HCT116 (cell line): ENCODE measurements around the gene ADGRL3. TPM values are rescaled to one million over a fixed set of nuclear protein-coding genes. Genes with fewer than 3 reads are reported as not detected.

Experiments
- ATAC-seq: fragments of 200-7000 bp; cut with Tn5 transposase; 2 replicates; pipeline ENCODE4 v1.9.1; 2020; ENCODE audit warnings: mild to moderate bottlenecking, moderate library complexity
- BruUV-seq: library from RNA; stranded (reverse); fragments of 400-500 nt; replicated peaks from 2 replicates; lab custom pipeline; 2021; lab: Mats Ljungman, UMichigan
- CTCF ChIA-PET: fragments of 300-600 bp; sonication (Branson Sonifier 250); formaldehyde crosslinking; loops from one replicate; lab custom pipeline; 2021; ENCODE audit warnings: antibody characterized with exemption; lab: Charles Lee
- POLR2A ChIA-PET: fragments of 300-600, 350-600 bp; sonication (Branson Sonifier 250); formaldehyde crosslinking; loops from one replicate; lab custom pipeline; 2021; ENCODE audit warnings: antibody characterized with exemption; lab: Charles Lee
- RAD21 ChIA-PET, 2 experiments: fragments of 300-600 bp; sonication (Branson Sonifier 250); formaldehyde crosslinking; loops; one replicate each; lab custom pipeline; 2023; ENCODE audit warnings: low total read pairs in 2 of 2; ENCODE audit not compliant: uncharacterized antibody in 2 of 2, unreplicated experiment in 2 of 2, low non-redundant PET in 1 of 2; lab: Charles Lee
- DNase-seq: peaks from one replicate; pipeline ENCODE4 v3.0.0-alpha.2; 2010; ENCODE audit warnings: low read depth, low spot score
- H2AFZ ChIP-seq: fragments of 200-600 bp; shearing (Covaris generic), sonication (generic); 2 replicates; pipeline ENCODE4 v1.6.1; 2017; ENCODE audit warnings: low read depth, mixed run types, mixed read lengths, antibody characterized with exemption, low read length; ENCODE audit not compliant: poor library complexity, severe bottlenecking
- H3K27ac ChIP-seq: 2 replicates; pipeline ENCODE4 v1.5.1; 2012; ENCODE audit warnings: low read depth, low read length
- H3K27me3 ChIP-seq: fragments of 200-600 bp; sonication (generic); 2 replicates; pipeline ENCODE4 v1.6.1; 2016; ENCODE audit warnings: mixed run types, low read length, mixed read lengths; ENCODE audit not compliant: insufficient read depth
- H3K36me3 ChIP-seq, 2 experiments: fragments of 200-500 bp in 1 of 2; fragments of 200-600 bp in 1 of 2; sonication (Bioruptor generic) in 1 of 2; sonication (generic) in 1 of 2; 2 replicates each; pipeline versions ENCODE4 v1.5.1 to v1.6.1; 2014 to 2016; ENCODE audit warnings: low read length in 2 of 2, inconsistent platforms in 1 of 2, mixed read lengths in 1 of 2, mixed run types in 1 of 2; ENCODE audit not compliant: insufficient read depth in 2 of 2, control insufficient read depth in 1 of 2
- H3K4me1 ChIP-seq, 2 experiments: fragments of 200-600 bp in 1 of 2; sonication (generic) in 1 of 2; 2 replicates each; pipeline versions ENCODE4 v1.5.1 to v1.6.1; 2012 to 2017; ENCODE audit warnings: low read length in 2 of 2, inconsistent platforms in 1 of 2, mild to moderate bottlenecking in 1 of 2, mixed read lengths in 1 of 2, mixed run types in 1 of 2, moderate library complexity in 1 of 2; ENCODE audit not compliant: insufficient read depth in 2 of 2, control insufficient read depth in 1 of 2
- H3K4me2 ChIP-seq: fragments of 200-600 bp; sonication (generic); 2 replicates; pipeline ENCODE4 v1.6.1; 2017; ENCODE audit warnings: mixed run types, low read length, mixed read lengths
- H3K4me3 ChIP-seq, 2 experiments: fragments of 200-600 bp in 1 of 2; sonication (generic) in 1 of 2; replicated peaks in 1 of 2; 2 replicates each; pipeline ENCODE4 v1.5.1; 2011 to 2016; ENCODE audit warnings: low read length in 2 of 2, control low read depth in 1 of 2, low read depth in 1 of 2, mild to moderate bottlenecking in 1 of 2, mixed read lengths in 1 of 2, mixed run types in 1 of 2
- H3K79me2 ChIP-seq: fragments of 200-600 bp; sonication (generic); 2 replicates; pipeline ENCODE4 v1.6.1; 2017; ENCODE audit warnings: mild to moderate bottlenecking, mixed run types, low read length, moderate library complexity, mixed read lengths; ENCODE audit not compliant: insufficient read depth
- H3K9ac ChIP-seq: fragments of 200-600 bp; sonication (generic); 2 replicates; pipeline ENCODE4 v1.6.1; 2016; ENCODE audit warnings: low read length, mixed read lengths
- H3K9me2 ChIP-seq: fragments of 200-600 bp; sonication (generic), shearing (Covaris generic); 2 replicates; pipeline ENCODE4 v1.6.1; 2017; ENCODE audit warnings: mixed run types, mild to moderate bottlenecking, moderate library complexity; ENCODE audit not compliant: insufficient read depth
- H3K9me3 ChIP-seq, 2 experiments: fragments of 200-500 bp in 1 of 2; fragments of 200-600 bp in 1 of 2; sonication (Bioruptor generic) in 1 of 2; sonication (generic) in 1 of 2; 2 replicates each; pipeline ENCODE4 v1.6.1; 2014 to 2017; ENCODE audit warnings: low read length in 2 of 2, mixed read lengths in 2 of 2, inconsistent platforms in 1 of 2, low read depth in 1 of 2, mild to moderate bottlenecking in 1 of 2, mixed run types in 1 of 2, moderate library complexity in 1 of 2; ENCODE audit not compliant: control insufficient read depth in 1 of 2, insufficient read depth in 1 of 2
- H4K20me1 ChIP-seq: fragments of 200-600 bp; sonication (generic), shearing (Covaris generic); 2 replicates; pipeline ENCODE4 v1.6.1; 2017; ENCODE audit warnings: mixed run types, mild to moderate bottlenecking, moderate library complexity; ENCODE audit not compliant: insufficient read depth
- CBX3 ChIP-seq: IDR thresholded peaks from 2 replicates; pipeline ENCODE4 v1.6.1; 2012; ENCODE audit warnings: low read depth
- CEBPB ChIP-seq: IDR thresholded peaks from 2 replicates; pipeline ENCODE4 v1.6.1; 2012; ENCODE audit warnings: low read depth
- EGR1 ChIP-seq: IDR thresholded peaks from 2 replicates; pipeline ENCODE4 v1.6.1; 2012; ENCODE audit warnings: low read depth
- ELF1 ChIP-seq: IDR thresholded peaks from 2 replicates; pipeline ENCODE4 v1.6.1; 2012; ENCODE audit warnings: low read depth, borderline replicate concordance
- EZH2 ChIP-seq: fragments of 200-600 bp; sonication (generic); IDR thresholded peaks from 2 replicates; pipeline ENCODE4 v1.6.1; 2017; ENCODE audit warnings: antibody characterized with exemption, mixed run types
- EZH2phosphoT487 ChIP-seq: fragments of 200-600 bp; IDR thresholded peaks from 2 replicates; pipeline ENCODE4 v1.6.1; 2018; ENCODE audit warnings: antibody characterized with exemption, borderline replicate concordance
- POLR2A ChIP-seq: IDR thresholded peaks from 2 replicates; pipeline ENCODE4 v1.7.0; 2011; ENCODE audit warnings: borderline replicate concordance; ENCODE audit not compliant: insufficient read depth, insufficient read length; ENCODE audit errors: extremely low read depth
- POLR2AphosphoS5 ChIP-seq: IDR thresholded peaks from 2 replicates; pipeline ENCODE4 v1.6.1; 2011; ENCODE audit warnings: mild to moderate bottlenecking, low read depth, low read length, moderate library complexity
- RAD21 ChIP-seq: IDR thresholded peaks from 2 replicates; pipeline ENCODE4 v1.6.1; 2012; ENCODE audit warnings: low read depth, mild to moderate bottlenecking
- SIN3A ChIP-seq: IDR thresholded peaks from 2 replicates; pipeline ENCODE4 v1.6.1; 2012; ENCODE audit warnings: low read depth
- SP1 ChIP-seq: IDR thresholded peaks from 2 replicates; pipeline ENCODE4 v1.6.1; 2012; ENCODE audit warnings: low read depth
- SRF ChIP-seq: IDR thresholded peaks from 2 replicates; pipeline ENCODE4 v1.6.1; 2012; ENCODE audit warnings: low read depth
- YY1 ChIP-seq: IDR thresholded peaks from 2 replicates; pipeline ENCODE4 v1.6.1; 2011; ENCODE audit warnings: low read length, low read depth, moderate library complexity, mild to moderate bottlenecking; ENCODE audit not compliant: insufficient replicate concordance; ENCODE audit errors: extremely low read depth
- ZNF274 ChIP-seq: fragments of 200-500 bp; sonication (Bioruptor generic); IDR thresholded peaks from 2 replicates; pipeline ENCODE4 v1.6.1; 2014; ENCODE audit warnings: mild to moderate bottlenecking, low read depth, low read length, inconsistent platforms
- intact Hi-C: fragments of 100-400 bp; cut with micrococcal nuclease; formaldehyde crosslinking; loops from 2 replicates; pipeline ENCODE4 v1.10.0; 2022
- total RNA-seq: library from RNA; stranded (reverse); gene quantifications from one replicate; pipeline ENCODE4 v1.2.1, GENCODE V29; 2021; ENCODE audit not compliant: unreplicated experiment
- TF ChIP-seq, protein P1 (sequence below): IDR thresholded peaks from 2 replicates; pipeline ENCODE4 v1.6.1; 2011; ENCODE audit warnings: mild to moderate bottlenecking, low read length, moderate library complexity; ENCODE audit not compliant: insufficient replicate concordance; ENCODE audit errors: extremely low read depth
- TF ChIP-seq, protein P2 (sequence below): IDR thresholded peaks from 2 replicates; pipeline ENCODE4 v1.6.1; 2012
- TF ChIP-seq, protein P3 (sequence below): IDR thresholded peaks from 2 replicates; pipeline ENCODE4 v1.6.1; 2012

The ADGRL3 gene
- total RNA-seq, 1 experiment from 2014 or later: not detected

DNA sequence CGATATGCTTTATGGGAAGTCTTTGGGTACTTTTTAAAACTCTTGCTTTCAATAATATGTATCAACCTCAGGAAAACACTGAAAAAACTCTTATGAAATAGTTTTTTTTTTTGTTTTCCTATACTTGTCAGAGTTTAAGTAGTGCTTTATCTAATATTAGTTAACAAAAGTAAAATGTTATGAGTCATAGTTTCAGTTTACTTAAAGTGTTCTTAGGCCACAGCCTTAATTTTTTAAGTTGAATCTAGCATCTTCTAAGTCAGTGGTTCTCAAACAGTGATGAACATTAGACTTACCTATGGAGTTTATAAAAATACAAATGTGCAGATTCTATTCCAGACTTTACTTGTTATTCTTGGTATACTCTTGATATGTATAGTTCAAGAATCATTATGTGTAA lies 26.3 kb upstream of the ADGRL3 start (continued):
- no peak for TF ChIP-seq YY1
- no peak for TF ChIP-seq POLR2AphosphoS5
- no peak for TF ChIP-seq RAD21
- no peak for TF ChIP-seq SIN3A
- no peak for TF ChIP-seq CBX3
- no peak for TF ChIP-seq EGR1
- TF ChIP-seq EZH2: no peak
- TF ChIP-seq ELF1: no peak
- no peak for TF ChIP-seq SP1

DNA sequence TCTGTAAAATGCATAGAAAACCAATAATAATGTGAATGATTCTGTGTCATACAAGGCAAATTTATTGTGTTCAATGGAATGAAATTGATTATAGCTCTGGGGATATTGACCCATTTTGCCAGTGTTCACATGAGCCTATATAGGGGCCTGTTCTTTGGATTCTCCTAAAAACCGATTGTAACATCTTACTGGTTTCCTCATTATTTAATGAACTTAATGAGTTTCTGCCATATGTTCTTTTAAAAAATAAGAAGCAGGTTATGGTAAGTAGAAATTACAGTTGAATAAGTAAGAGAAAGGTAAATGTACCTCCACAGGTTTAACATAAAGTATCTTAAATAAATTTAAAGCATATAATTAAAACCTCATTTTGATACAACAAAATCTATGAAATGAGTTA lies 24.6 kb upstream of the ADGRL3 start:
- no peaks in the 10 kb centered on the region for H3K9me2 ChIP-seq
- no peak for DNase-seq
- RAD21 ChIA-PET: no interaction called here
- POLR2A ChIA-PET: no interaction called here
- no peaks in the 10 kb centered on the region for H3K36me3 ChIP-seq
- ATAC-seq: no peak
- no peak overlapping the region for H3K4me3 ChIP-seq
- H3K27me3 ChIP-seq: no peaks in the 10 kb centered on the region
- peaks cover 5 to 19% of the 10 kb centered on the region in 2 experiments; a peak in 3 of 4 replicates for H3K9me3 ChIP-seq
- BruUV-seq: no TSS peak
- no peaks in the 10 kb centered on the region for H3K79me2 ChIP-seq
- H3K4me1 ChIP-seq: no peaks in the 10 kb centered on the region
- TF ChIP-seq EZH2phosphoT487 (no peak), EZH2 (no peak), SP1 (no peak), SRF (no peak), ZNF274 (no peak), SIN3A (no peak), POLR2A (no peak), CEBPB (no peak)
- TF ChIP-seq, protein P1, sequence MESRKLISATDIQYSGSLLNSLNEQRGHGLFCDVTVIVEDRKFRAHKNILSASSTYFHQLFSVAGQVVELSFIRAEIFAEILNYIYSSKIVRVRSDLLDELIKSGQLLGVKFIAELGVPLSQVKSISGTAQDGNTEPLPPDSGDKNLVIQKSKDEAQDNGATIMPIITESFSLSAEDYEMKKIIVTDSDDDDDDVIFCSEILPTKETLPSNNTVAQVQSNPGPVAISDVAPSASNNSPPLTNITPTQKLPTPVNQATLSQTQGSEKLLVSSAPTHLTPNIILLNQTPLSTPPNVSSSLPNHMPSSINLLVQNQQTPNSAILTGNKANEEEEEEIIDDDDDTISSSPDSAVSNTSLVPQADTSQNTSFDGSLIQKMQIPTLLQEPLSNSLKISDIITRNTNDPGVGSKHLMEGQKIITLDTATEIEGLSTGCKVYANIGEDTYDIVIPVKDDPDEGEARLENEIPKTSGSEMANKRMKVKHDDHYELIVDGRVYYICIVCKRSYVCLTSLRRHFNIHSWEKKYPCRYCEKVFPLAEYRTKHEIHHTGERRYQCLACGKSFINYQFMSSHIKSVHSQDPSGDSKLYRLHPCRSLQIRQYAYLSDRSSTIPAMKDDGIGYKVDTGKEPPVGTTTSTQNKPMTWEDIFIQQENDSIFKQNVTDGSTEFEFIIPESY: no peak
- TF ChIP-seq, protein P2, sequence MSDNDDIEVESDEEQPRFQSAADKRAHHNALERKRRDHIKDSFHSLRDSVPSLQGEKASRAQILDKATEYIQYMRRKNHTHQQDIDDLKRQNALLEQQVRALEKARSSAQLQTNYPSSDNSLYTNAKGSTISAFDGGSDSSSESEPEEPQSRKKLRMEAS: no peak
- TF ChIP-seq, protein P3, sequence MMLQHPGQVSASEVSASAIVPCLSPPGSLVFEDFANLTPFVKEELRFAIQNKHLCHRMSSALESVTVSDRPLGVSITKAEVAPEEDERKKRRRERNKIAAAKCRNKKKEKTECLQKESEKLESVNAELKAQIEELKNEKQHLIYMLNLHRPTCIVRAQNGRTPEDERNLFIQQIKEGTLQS: no peak
- CTCF ChIA-PET: no interaction called here
- no peak overlapping the region for H3K4me2 ChIP-seq
- H4K20me1 ChIP-seq: no peaks in the 10 kb centered on the region
- no peak overlapping the region for H2AFZ ChIP-seq
- no peak overlapping the region for H3K9ac ChIP-seq
- intact Hi-C loops: no loop called here
- H3K27ac ChIP-seq: no peak overlapping the region
